Stimulated activated CD8-positive, alpha-beta memory T cell treated with anti-CD3 and anti-CD28 coated beads, Interleukin-2, amount 100 ng/mL, for 48 hours (primary cell): Measurements from ENCODE around the gene AVPI1.
A peak's percentile ranks its signal among the peaks of the same experiment; 100 is the strongest.
"Not testable (repeated sequence)": the region's sequence is repeated elsewhere in the genome, so short reads cannot be mapped to it uniquely, and the experiment has no call there.

Experiments
- DNase-seq, 2 donors: peaks; one replicate each; pipeline ENCODE4 v3.0.0-alpha.2; 2020; ENCODE audit warnings: low read depth in 2 of 2

AVPI1 gene

DNA sequence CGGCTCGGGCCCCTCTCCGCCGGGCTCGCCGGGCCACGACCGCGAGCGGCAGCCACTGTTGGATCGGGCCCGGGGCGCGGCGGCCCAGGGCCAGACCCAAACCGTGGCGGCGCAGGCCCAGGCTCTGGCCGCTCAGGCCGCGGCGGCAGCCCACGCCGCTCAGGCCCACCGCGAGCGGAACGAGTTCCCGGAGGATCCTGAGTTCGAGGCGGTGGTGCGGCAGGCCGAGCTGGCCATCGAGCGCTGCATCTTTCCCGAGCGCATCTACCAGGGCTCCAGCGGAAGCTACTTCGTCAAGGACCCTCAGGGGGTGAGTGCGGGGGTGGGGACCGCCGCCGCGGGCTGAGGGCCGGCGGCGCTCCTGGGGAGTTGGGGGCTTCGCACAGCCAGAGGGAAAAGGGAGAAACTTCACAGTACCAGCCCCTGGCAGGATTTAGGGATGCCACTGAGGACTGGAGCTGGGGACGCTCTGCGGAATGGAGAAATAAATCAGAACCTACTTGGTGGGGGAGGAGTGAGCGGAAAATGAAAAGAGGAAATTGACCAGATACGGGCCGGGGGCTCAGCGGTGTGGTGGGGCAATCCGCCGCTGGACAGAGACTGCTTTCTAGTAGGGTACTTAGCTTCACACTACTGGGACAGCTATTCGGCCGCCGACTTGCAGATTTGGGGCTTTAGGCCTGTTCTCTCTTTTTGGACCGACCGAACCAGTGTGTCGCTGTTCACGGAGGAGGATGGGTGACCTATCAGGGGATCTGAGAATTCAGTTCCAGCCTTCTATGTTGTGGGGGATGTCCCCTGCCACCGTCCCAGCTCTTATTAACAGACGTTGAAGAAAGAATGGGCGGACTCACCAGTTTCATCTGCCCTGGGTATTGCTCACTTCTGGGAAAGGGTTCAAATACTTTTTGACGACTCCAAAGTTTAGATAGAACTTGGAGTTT, 45.9 kb downstream of the AVPI1 start:
- DNase-seq: peak in 1 of 2 donors; percentile 2

DNA sequence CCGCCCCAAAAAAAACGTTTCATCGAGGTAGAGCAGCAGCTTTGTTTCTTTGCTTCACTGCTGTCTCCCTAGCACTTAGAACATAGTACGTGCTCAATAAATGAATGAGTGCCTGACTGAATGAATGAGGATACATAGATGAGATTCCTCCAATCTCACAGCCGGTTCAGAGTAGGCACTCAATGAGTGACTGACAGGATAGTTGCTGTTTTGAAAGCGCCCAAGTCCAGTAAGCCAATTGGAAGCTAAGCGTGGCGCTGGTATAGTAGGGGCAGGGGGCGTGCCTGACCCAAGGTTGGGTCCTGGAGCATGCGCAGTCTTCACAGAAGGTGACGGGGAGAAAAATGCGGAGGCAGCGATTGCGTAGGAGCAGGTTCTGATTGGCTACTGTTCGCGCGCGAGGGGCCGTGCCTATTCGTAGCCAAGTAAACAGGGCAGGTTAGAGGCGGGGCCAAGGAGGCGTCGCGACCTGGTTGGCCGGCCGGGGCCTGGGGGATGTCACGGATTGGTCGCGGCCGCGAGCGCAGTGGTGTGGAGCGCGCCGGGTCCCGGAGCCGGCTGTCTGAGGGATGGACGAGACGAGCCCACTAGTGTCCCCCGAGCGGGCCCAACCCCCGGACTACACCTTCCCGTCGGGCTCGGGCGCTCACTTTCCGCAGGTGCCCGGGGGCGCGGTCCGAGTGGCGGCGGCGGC, 46.7 kb downstream of the AVPI1 start, which contains the start of gene PI4K2A:
Gene PI4K2A, plus strand, starts transcription at position 498 of the 694 bp plus-strand sequence. Its CDS starts 72 bp downstream, at position 570.
- peak; percentile 98 to 99 for DNase-seq

DNA sequence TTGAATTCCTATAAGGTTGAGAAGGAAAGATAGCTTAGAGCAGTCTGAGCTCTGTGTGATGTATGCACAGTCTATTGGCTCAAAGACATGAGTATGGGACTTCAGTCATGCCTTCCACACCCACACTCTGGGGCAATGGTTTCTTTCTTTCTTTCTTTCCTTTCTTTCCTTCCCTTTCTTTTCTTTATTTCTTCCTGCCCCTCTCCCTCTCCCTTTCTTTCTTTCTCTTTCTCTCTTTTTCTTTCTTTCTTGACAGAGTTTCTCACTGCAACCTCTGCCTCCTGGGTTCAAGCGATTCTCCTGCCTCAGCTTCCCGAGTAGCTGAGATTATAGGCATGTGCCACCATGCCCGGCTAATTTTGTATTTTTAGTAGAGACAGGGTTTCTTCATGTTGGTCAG, 48.0 kb downstream of the AVPI1 start:
- not testable (repeated sequence) for DNase-seq

DNA sequence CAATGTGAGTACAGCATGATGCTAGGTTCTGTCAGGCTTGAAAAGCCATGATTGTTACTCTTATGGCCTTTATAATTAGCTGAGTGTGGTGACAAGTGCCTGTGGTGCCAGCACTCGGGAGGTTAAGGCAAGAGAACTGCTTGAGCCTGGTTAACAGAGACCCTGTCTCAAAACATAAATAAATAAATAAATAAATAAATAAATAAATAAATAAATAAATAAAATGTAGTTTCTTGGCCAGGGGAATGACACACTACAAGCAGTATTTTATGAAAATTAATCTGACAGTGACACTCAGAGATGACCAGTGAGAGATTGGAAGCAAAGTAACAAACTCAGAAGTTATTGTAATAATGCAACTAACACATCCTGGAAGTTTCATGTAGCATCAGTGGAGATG, 51.5 kb downstream of the AVPI1 start:
- no peak for DNase-seq

DNA sequence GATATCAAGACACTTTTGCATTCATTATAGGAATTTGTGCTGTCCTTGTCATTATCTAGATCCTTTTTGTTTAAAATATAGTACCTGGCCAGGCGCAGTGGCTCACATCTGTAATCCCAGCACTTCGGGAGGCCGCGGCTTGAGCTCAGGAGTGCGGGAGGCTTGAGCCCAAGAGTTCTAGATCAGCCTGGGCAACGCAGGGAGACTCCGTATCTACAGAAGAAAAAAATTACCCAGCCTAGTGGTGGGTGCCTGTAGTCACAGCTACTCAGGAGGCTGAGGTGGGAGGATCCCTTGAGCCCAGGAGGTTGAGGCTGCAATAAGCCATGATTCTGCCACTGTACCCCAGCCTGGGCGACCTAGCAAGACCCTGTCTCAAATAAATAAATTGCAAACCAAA, 53.1 kb downstream of the AVPI1 start:
- no peak for DNase-seq

DNA sequence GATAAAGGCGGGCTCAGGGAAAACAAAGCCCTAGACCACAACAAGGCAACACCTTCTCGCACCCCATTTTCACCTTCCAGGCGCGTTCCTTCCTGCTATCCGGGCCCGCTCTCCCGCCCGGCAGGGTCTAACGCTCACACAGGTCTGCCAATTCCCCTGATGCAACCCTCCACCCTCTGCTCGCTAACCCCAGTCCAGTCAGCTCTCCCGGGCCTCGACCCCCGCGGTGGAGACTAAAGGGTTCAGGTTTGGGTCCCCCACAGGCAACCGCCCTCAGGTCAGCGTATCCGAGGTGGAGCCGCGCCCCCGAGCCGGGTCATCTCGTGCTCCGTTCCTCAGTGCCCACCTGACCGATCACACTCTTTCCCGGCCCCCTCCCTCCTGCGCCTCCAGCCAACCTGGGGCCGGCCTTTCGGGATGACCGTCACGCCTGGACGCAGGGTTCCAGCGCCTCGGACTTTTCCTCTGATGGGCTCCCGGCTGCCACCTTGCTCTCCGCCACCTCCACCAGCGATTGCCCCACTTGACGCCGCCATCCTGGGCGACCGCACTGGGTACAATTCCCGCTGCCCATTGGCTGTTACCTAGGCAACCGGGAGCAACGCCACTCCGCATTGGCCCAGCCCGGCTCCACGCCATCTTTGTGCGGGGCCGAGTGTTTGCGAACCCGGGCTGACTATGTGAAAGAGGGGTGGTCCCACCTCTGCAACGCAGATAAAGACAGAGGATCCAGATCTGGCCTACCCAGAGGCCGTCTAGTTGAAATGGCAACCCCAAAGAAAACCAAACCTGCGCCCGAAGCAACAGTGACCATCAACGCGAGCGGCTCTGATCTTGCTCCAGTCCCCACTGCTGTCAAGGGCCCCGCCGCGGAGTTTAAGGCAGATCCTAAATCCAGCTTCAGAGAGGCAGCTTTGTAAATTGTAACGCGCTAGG, 53.8 kb downstream of the AVPI1 start, which contains the start of gene MORN4:
Gene MORN4, minus strand, starts transcription at position 552 of the 936 bp plus-strand sequence. CDS start 13,847 bp downstream, outside the sequence.
- peak; percentile 84 for DNase-seq

DNA sequence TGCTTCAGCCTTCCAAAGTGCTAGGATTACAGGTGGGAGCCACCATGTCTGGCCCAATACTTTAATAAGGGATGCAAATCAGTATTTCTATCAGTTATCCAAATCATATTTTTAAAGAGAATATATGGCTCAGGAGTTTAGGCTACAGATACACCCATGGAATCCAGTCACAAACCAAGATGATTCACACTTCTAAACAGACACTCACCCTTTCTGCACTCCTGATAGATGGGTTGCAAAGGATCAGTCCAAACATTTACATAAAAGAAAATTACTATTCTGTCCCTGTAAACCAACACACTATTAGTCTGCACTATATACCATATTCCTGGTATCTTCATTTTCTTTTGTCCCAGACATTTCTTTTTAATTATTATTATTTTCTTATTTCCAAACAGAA, 55.9 kb downstream of the AVPI1 start:
- DNase-seq: no peak

DNA sequence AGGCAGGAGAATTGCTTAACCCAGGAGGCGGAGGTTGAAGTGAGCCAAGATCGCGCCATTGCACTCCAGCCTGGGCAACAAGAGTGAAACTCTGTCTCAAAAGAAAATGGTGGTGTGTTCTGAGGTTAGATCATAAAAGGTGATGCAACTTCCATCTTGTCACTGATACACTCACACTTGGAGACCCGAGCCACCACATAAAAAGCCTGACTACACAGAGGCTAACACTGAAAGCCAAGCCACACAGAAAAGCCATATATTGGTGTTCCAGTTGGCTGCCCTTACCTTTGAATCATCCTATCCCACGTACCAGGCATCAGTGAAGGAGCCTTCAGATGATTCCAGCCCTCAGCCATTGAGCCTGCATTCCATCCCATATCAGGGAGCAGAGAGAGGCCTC, 57.8 kb downstream of the AVPI1 start:
- DNase-seq: no peak

DNA sequence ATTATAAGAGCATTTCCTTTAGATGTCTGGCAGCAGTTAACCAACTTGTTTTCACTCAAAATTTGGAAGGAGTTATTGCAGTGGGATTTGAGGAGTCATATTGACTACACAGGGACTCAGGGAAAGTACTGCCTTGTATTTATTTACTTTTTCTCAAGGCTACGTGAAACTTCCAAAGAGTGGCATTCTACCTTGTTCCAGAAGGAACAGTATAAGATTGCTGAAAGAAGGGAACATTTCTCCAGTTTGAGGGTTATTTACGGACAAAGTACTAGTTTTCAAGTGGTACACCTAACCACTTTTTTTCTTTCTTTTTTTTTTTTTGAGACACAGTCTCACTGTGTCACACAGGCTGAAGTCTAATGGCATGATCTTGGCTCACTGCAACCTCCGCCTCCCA, 58.8 kb downstream of the AVPI1 start:
- DNase-seq: no peak

DNA sequence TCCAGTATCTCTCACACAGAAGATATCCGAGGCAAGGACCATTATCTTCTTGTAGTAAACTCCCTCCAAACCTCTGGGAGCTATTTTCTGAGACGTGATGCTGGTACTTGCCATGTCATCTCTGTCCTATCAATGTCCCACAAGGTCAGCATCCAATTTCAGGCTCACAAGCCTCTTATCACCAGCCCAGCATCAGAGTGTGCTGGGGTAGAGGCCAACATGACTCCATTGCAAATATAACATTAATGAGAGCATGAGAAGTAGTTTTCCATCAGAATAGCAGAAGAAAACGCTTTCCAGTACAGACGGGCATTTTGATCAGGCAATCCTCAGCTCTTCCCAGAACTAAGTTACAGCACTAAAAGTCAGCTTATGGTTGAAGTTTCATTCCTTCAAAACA, 59.3 kb downstream of the AVPI1 start:
- DNase-seq: no peak
